ENCODE measurements around the gene PLEKHA4.
"Not testable (repeated sequence)": the region's sequence is repeated elsewhere in the genome, so short reads cannot be mapped to it uniquely, and the experiment has no call there.

Gene PLEKHA4

GRCh38 chr19:48883726-48884125 is 15.3 kb upstream of the PLEKHA4 start:
- H3K4me3 ChIP-seq (ENCODE audit: low read length): no peak overlapping the region
- 93% methylated on average over 7 of the region's 7 CpGs for WGBS
- no peaks in the 10 kb centered on the region for H3K9me3 ChIP-seq (ENCODE audit: insufficient read depth, low read depth, low read length)
- peaks cover 11% of the 10 kb centered on the region for H3K4me1 ChIP-seq (ENCODE audit: insufficient read depth, low read length)
- no peak overlapping the region for H3K27ac ChIP-seq (ENCODE audit: low read depth, low read length)
- H3K27me3 ChIP-seq (ENCODE audit: insufficient read depth, low read length): no peaks in the 10 kb centered on the region
- H3K9ac ChIP-seq (ENCODE audit: low read depth, low read length): no peak overlapping the region
- no peaks in the 10 kb centered on the region for H3K36me3 ChIP-seq (ENCODE audit: insufficient read depth, low read length)

- 88% methylated on average over 30 of the region's 30 CpGs for WGBS
- H3K4me1 ChIP-seq (ENCODE audit: insufficient read depth, low read length): peaks cover 11% of the 10 kb centered on the region
- no peaks in the 10 kb centered on the region for H3K27me3 ChIP-seq (ENCODE audit: insufficient read depth, low read length)
- H3K36me3 ChIP-seq (ENCODE audit: insufficient read depth, low read length): peaks cover 4% of the 10 kb centered on the region; the same call in 1 of the 2 replicates
- H3K9ac ChIP-seq (ENCODE audit: low read depth, low read length): no peak overlapping the region
- H3K4me3 ChIP-seq (ENCODE audit: low read length): no peak overlapping the region
- H3K9me3 ChIP-seq (ENCODE audit: insufficient read depth, low read depth, low read length): no peaks in the 10 kb centered on the region
- no peak overlapping the region for H3K27ac ChIP-seq (ENCODE audit: low read depth, low read length)
These were observed 13.6 kb upstream of the PLEKHA4 start for GRCh38 chr19:48881741-48882657.

DNA sequence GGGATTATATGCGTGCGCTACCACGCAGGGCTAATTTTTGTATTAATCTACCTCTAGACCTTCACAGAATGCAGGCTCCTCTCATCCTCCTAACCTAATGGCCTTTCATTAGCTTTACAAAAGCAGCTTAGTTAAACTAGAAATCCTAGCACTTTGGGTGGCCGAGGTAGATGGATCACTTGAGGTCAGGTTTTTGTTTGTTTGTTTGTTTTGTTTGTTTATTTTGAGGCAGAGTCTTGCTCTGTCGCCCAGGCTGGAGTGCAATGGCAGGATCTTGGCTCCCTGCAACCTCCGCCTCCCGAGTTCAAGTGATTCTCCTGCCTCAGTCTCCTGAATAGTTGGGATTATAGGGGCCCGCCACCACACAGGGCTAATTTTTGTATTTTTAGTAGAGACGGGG is 11.3 kb upstream of the PLEKHA4 start:
- WGBS: 61% methylated on average over 9 of the region's 9 CpGs

DNA sequence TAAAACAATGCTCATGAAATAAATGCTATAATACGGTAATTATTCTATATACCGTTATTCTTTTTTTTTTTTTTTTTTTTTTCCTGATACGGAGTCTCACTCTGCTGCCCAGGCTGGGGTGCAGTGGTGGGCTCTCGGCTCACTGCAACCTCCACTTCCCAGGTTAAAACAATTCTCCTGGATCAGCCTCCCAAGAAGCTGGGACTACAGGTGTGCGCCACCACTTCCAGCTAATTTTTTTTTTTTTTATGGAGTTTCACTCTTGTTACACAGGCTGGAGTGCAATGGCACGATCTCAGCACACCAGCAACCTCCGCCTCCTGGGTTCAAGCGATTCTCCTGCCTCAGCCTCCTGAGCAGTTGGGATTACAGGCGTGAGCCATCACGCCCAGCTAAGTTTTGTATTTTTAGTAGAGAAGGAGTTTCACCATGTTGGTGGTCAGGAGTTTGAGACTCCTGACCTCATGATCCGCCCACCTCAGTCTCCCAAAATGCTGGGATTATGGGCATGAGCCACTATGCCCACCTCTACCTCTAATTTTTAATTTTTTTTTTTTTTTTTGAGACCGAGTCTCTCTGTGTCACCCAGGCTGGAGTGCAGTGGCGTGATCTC is 10.7 kb upstream of the PLEKHA4 start:
- Histone ChIP-seq H3K9me3 (ENCODE audit: insufficient read depth, low read depth, low read length) (no peaks in the 10 kb centered on the region), H3K27ac (ENCODE audit: low read depth, low read length) (no peak overlapping the region), H3K4me3 (ENCODE audit: low read length) (no peak overlapping the region), H3K27me3 (ENCODE audit: insufficient read depth, low read length) (no peaks in the 10 kb centered on the region), H3K36me3 (ENCODE audit: insufficient read depth, low read length) (peaks cover 31% of the 10 kb centered on the region), H3K9ac (ENCODE audit: low read depth, low read length) (no peak overlapping the region), H3K4me1 (ENCODE audit: insufficient read depth, low read length) (peaks cover 11% of the 10 kb centered on the region; the same call in 1 of the 2 replicates)
- WGBS: 91% methylated on average over 13 of the region's 13 CpGs

More for the DNA sequence above, 11.3 kb upstream of the PLEKHA4 start:
- Histone ChIP-seq H3K4me1 (ENCODE audit: insufficient read depth, low read length) (peaks cover 11% of the 10 kb centered on the region; the same call in 1 of the 2 replicates), H3K36me3 (ENCODE audit: insufficient read depth, low read length) (peaks cover 25% of the 10 kb centered on the region)
- H3K27ac ChIP-seq (ENCODE audit: low read depth, low read length); H3K9ac ChIP-seq (ENCODE audit: low read depth, low read length); H3K9me3 ChIP-seq (ENCODE audit: insufficient read depth, low read depth, low read length); H3K4me3 ChIP-seq (ENCODE audit: low read length); H3K27me3 ChIP-seq (ENCODE audit: insufficient read depth, low read length): not testable (repeated sequence)

- no peaks in the 10 kb centered on the region for H3K27me3 ChIP-seq (ENCODE audit: insufficient read depth, low read length)
- 94% methylated on average over 11 of the region's 11 CpGs for WGBS
- H3K36me3 ChIP-seq (ENCODE audit: insufficient read depth, low read length): peaks cover 38% of the 10 kb centered on the region
- H3K9me3 ChIP-seq (ENCODE audit: insufficient read depth, low read depth, low read length): no peaks in the 10 kb centered on the region
- H3K4me1 ChIP-seq (ENCODE audit: insufficient read depth, low read length): peaks cover 14% of the 10 kb centered on the region; the same call in 1 of the 2 replicates
- H3K9ac ChIP-seq (ENCODE audit: low read depth, low read length): no peak overlapping the region
- H3K27ac ChIP-seq (ENCODE audit: low read depth, low read length): no peak overlapping the region; the same call in 1 of the 2 replicates
- H3K4me3 ChIP-seq (ENCODE audit: low read length): no peak overlapping the region
These were observed 10.0 kb upstream of the PLEKHA4 start for GRCh38 chr19:48878196-48879024.

DNA sequence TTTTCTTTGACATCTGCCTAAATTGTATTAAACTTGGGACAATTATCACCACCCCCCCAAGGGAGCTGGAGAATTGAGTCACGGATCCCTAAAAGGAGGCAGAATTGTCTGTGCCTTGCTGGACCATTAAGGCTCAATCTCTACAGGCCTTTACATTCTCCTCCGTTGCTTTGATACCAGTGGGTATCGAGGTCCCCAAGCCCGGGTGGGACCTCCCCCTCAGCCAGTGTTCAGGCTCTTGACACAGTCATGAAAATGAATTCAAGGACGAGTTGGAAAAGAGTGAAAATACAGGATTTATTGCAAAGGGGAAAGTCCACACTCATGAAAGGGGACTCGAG is 9.4 kb upstream of the PLEKHA4 start:
- Histone ChIP-seq H3K27ac (ENCODE audit: low read depth, low read length) (no peak overlapping the region), H3K9me3 (ENCODE audit: insufficient read depth, low read depth, low read length) (no peaks in the 10 kb centered on the region), H3K36me3 (ENCODE audit: insufficient read depth, low read length) (peaks cover 40% of the 10 kb centered on the region), H3K4me3 (ENCODE audit: low read length) (no peak overlapping the region), H3K27me3 (ENCODE audit: insufficient read depth, low read length) (no peaks in the 10 kb centered on the region), H3K4me1 (ENCODE audit: insufficient read depth, low read length) (peaks cover 17% of the 10 kb centered on the region; the same call in 1 of the 2 replicates), H3K9ac (ENCODE audit: low read depth, low read length) (no peak overlapping the region)
- WGBS: 91% methylated on average over 6 of the region's 6 CpGs

DNA sequence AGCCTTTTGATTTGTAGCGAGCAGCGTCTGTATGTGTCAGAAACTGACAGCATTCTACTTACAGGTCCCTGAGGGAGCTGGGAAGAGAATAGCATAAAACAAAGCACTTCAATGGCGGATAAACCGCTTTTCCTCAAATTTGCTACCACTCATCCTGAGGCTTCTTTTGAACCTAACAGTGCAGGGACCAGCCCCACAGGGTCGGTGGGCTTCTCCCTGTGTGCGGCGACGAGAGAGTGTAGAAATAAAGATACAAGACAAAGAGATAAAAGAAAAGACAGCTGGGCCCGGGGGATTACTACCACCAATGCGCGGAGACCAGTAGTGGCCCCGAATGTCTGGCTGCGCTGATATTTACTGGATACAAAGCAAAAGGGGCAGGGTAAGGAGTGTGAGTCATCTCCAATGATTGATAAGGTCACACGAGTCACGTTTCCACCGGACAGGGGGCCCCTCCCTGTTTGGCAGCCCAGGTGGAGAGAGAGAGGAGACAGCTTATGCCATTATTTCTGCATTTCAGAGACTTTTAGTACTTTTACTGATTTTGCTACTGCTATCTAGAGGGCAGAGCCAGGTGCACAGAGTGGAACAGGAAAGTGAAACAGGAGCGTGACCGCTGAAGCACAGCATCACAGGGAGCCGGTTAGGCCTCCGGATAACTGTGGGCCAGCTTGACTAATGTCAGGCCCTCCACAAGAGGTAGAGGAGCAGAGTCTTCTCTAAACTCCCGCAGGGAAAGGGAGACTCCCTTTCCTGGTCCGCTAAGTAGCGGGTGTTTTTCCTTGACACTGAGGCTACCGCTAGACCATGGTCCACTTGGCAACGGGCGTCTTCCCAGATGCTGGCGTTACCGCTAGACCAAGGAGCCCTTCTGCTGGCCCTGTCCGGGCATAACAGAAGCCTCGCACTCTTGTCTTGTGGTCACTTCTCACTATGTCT is 7.9 kb upstream of the PLEKHA4 start:
- Histone ChIP-seq H3K36me3 (ENCODE audit: insufficient read depth, low read length) (peaks cover 40% of the 10 kb centered on the region), H3K4me1 (ENCODE audit: insufficient read depth, low read length) (peaks cover 17% of the 10 kb centered on the region; the same call in 1 of the 2 replicates)
- WGBS: 93% methylated on average over 30 of the region's 30 CpGs
- H3K9ac ChIP-seq (ENCODE audit: low read depth, low read length); H3K9me3 ChIP-seq (ENCODE audit: insufficient read depth, low read depth, low read length); H3K27ac ChIP-seq (ENCODE audit: low read depth, low read length); H3K27me3 ChIP-seq (ENCODE audit: insufficient read depth, low read length); H3K4me3 ChIP-seq (ENCODE audit: low read length): not testable (repeated sequence)

- 90% methylated on average over 17 of the region's 17 CpGs for WGBS
- Histone ChIP-seq H3K36me3 (ENCODE audit: insufficient read depth, low read length) (peaks cover 40% of the 10 kb centered on the region), H3K27ac (ENCODE audit: low read depth, low read length) (no peak overlapping the region), H3K4me3 (ENCODE audit: low read length) (peak overlapping the region; percentile 18), H3K4me1 (ENCODE audit: insufficient read depth, low read length) (peaks cover 9% of the 10 kb centered on the region; the same call in 1 of the 2 replicates), H3K27me3 (ENCODE audit: insufficient read depth, low read length) (no peaks in the 10 kb centered on the region), H3K9me3 (ENCODE audit: insufficient read depth, low read depth, low read length) (no peaks in the 10 kb centered on the region), H3K9ac (ENCODE audit: low read depth, low read length) (0 out of 2 replicates have a peak overlapping the region, but pooled peaks have one; percentile 22)
These were observed 6.1 kb upstream of the PLEKHA4 start for GRCh38 chr19:48874303-48875135.

GRCh38 chr19:48873476-48874302 is 5.3 kb upstream of the PLEKHA4 start:
- 85% methylated on average over 14 of the region's 14 CpGs for WGBS
- no peaks in the 10 kb centered on the region for H3K27me3 ChIP-seq (ENCODE audit: insufficient read depth, low read length)
- peaks cover 10% of the 10 kb centered on the region for H3K4me1 ChIP-seq (ENCODE audit: insufficient read depth, low read length)
- peak overlapping the region; percentile 96 for H3K27ac ChIP-seq (ENCODE audit: low read depth, low read length)
- H3K4me3 ChIP-seq (ENCODE audit: low read length): peak overlapping the region; percentile 89
- peak overlapping the region; percentile 94 for H3K9ac ChIP-seq (ENCODE audit: low read depth, low read length)
- H3K36me3 ChIP-seq (ENCODE audit: insufficient read depth, low read length): peaks cover 40% of the 10 kb centered on the region
- H3K9me3 ChIP-seq (ENCODE audit: insufficient read depth, low read depth, low read length): no peaks in the 10 kb centered on the region

Measured in HUES64 (cell line).